GM18526 (cell line): ENCODE results near the gene TMEM119.

Source experiments
- POLR2A ChIP-seq: IDR thresholded peaks from 3 replicates; pipeline ENCODE4 v1.6.1; 2011; ENCODE audit not compliant: insufficient read length; ENCODE audit errors: extremely low read depth

TMEM119 gene

GRCh38 chr12:108599948-108600701 is 2.2 kb upstream of the TMEM119 start:
- no peak for TF ChIP-seq POLR2A

- TF ChIP-seq POLR2A = no peak
Observed at GRCh38 chr12:108599541-108599940, 1.7 kb upstream of the TMEM119 start.

GRCh38 chr12:108598553-108599250 is 818 bp upstream of the TMEM119 start:
- TF ChIP-seq POLR2A = no peak

GRCh38 chr12:108596854-108597558 is 878 bp downstream of the TMEM119 start:
- no peak for TF ChIP-seq POLR2A

GRCh38 chr12:108595711-108596647 is 1.9 kb downstream of the TMEM119 start:
- TF ChIP-seq POLR2A = no peak

GRCh38 chr12:108594960-108595710 is 2.7 kb downstream of the TMEM119 start:
- TF ChIP-seq POLR2A = no peak

- TF ChIP-seq POLR2A = no peak
Observed at GRCh38 chr12:108594323-108594903, 3.5 kb downstream of the TMEM119 start.

GRCh38 chr12:108592033-108592909 is 5.6 kb downstream of the TMEM119 start:
- no peak for TF ChIP-seq POLR2A

GRCh38 chr12:108591267-108591980 is 6.5 kb downstream of the TMEM119 start:
- no peak for TF ChIP-seq POLR2A

GRCh38 chr12:108589840-108590229 is 8.0 kb downstream of the TMEM119 start:
- no peak for TF ChIP-seq POLR2A

GRCh38 chr12:108589028-108589839 is 8.7 kb downstream of the TMEM119 start:
- no peak for TF ChIP-seq POLR2A

GRCh38 chr12:108587826-108588225 is 10.1 kb downstream of the TMEM119 start:
- no peak for TF ChIP-seq POLR2A

GRCh38 chr12:108586306-108586705 is 11.6 kb downstream of the TMEM119 start:
- TF ChIP-seq POLR2A = no peak
